ENCODE measurements around the gene SRGAP2. TPM values are rescaled to one million over a fixed set of nuclear protein-coding genes. Genes with fewer than 3 reads are reported as not detected.
"Not testable (repeated sequence)": the region's sequence is repeated elsewhere in the genome, so short reads cannot be mapped to it uniquely, and the experiment has no call there.

SRGAP2 gene
- 102 and 105 TPM in 2 replicates for total RNA-seq

DNA sequence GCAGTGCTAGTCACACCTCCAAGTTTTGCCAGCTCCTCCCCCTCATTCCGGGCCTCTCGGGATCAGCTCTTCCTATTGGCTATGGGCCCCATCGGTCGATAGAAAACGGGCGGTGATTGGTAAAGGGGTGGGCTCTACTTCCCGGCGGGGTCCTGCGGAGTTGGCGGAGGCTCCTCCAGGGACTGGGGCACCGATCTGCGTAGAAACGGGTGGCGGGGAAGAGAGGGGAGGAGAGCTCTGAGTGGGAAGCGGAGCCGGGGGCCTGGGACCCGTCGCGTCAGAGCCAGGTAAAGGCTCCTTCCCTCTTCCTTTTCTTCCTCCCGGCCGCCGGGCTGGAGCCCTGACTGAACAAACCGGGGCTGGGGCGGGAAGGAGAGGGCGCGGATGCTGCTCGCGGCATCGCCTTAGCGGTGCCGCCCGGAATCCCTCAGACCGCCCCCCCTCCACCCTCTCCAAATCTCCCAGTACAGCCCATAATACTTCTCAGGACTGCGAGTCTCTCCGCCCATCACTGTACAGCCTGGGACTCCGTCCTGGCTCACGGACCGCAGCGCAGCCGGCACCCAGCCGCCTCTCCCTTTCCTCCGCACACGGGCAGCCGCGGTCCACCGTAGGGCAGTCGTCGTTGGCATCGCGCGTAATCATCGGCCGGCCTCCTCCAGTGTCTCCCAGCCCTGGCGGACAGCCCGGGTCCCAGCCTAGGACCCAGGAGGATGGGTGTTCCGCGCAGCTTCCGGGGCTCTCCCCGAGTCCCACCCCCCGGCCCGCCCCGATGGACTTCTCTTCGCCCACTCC, at the start of gene SRGAP2:
Gene SRGAP2, plus strand, starts transcription at position 178 of the 795 bp plus-strand sequence. CDS start 2,430 bp downstream, outside the sequence.
- DNase-seq = peak; percentile 90
- H3K4me1 Mint-ChIP-seq; H3K27me3 Mint-ChIP-seq; H3K36me3 Mint-ChIP-seq (ENCODE audit: low read depth); H3K9me3 Mint-ChIP-seq; intact Hi-C loops (cut with micrococcal nuclease): not testable (repeated sequence)
- H3K4me3 Mint-ChIP-seq = peak within 1 kb of the TSS; percentile 83
- peak within 1 kb of the TSS; percentile 82 for H3K27ac Mint-ChIP-seq

GRCh38 chr1:206167350-206168029, 35.9 kb upstream of the SRGAP2 start:
- H3K4me3 Mint-ChIP-seq; H3K27ac Mint-ChIP-seq; H3K9me3 Mint-ChIP-seq; H3K36me3 Mint-ChIP-seq (ENCODE audit: low read depth); H3K27me3 Mint-ChIP-seq; H3K4me1 Mint-ChIP-seq; intact Hi-C loops (cut with micrococcal nuclease): not testable (repeated sequence)
- DNase-seq = peak; percentile 69

GRCh38 chr1:206169794-206170193, 33.5 kb upstream of the SRGAP2 start:
- H3K27ac Mint-ChIP-seq; DNase-seq; H3K4me3 Mint-ChIP-seq; H3K9me3 Mint-ChIP-seq; H3K36me3 Mint-ChIP-seq (ENCODE audit: low read depth); intact Hi-C loops (cut with micrococcal nuclease); H3K27me3 Mint-ChIP-seq; H3K4me1 Mint-ChIP-seq: not testable (repeated sequence)

- H3K4me1 Mint-ChIP-seq; H3K9me3 Mint-ChIP-seq; intact Hi-C loops (cut with micrococcal nuclease); H3K36me3 Mint-ChIP-seq (ENCODE audit: low read depth); H3K27me3 Mint-ChIP-seq; H3K27ac Mint-ChIP-seq; DNase-seq; H3K4me3 Mint-ChIP-seq: not testable (repeated sequence)
These were observed 30.1 kb upstream of the SRGAP2 start for GRCh38 chr1:206173110-206173719.

DNA sequence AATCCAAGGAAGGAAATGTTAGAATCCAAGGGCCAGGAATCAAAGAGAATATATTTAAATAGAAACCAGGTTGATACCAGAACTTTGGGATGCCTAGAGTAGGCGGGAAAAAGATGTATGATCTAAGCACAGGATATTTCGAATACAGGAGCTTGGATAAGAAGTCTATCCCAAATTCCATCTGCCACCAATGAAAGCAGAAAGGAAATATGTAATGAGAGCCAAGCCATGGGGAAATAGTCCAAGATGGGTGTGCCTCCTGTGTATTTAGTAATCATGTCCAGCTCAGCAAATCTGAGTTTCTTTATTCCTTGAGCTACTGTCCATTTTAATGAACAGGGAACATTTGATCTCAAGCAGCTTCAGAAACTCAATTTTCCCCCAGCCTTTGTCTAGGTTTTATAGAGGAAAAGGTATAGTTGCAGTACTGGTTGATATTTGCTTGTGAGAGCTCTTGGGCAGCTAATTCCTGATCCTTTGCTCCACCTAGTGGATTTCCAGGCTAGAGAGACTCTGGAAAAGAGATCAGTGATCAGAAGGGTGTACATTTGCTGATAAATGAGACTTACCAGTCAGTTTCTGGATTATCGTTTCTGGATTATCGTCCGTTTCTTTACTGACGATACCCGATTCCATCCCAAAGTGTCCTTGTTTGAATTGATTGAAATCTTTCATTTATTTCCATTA, 29.0 kb upstream of the SRGAP2 start:
- H3K4me3 Mint-ChIP-seq; H3K36me3 Mint-ChIP-seq (ENCODE audit: low read depth); intact Hi-C loops (cut with micrococcal nuclease): not testable (repeated sequence)

DNA sequence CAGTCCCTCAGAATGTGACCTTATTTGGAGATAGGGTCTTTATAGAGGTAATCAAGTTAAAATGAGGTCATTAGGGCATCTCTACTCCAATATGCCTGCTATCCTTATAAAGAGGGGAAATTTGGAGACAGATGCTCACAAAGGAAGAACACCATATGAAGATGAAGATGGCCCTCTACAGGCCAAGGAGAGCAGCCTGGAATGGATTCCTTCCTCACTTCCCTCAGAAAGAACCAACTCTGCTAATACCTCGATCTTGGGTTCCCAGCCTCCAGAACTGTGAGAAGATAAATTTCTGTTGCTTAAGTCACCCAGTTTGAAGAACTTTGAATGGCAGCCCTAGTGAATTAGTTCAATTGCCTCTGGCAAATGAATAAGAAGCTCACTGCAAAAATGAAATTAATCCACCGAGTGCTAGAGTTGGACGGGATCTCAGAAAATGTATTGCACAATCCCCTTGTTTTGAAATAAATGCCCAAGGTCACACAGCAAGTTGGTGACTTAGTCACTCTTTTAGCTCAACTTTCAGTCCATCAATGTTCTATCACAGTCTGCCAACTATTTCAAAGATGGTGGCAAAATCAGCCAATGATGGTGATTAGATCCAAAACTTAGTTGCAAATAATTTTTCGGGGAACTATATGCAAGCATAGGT, 27.8 kb upstream of the SRGAP2 start:
- H3K4me3 Mint-ChIP-seq; H3K27ac Mint-ChIP-seq; DNase-seq; H3K27me3 Mint-ChIP-seq; H3K36me3 Mint-ChIP-seq (ENCODE audit: low read depth); intact Hi-C loops (cut with micrococcal nuclease); H3K9me3 Mint-ChIP-seq; H3K4me1 Mint-ChIP-seq: not testable (repeated sequence)

More for the DNA sequence above, 29.0 kb upstream of the SRGAP2 start:
- H3K4me1 Mint-ChIP-seq, H3K27me3 Mint-ChIP-seq, H3K27ac Mint-ChIP-seq, DNase-seq, H3K9me3 Mint-ChIP-seq: not testable (repeated sequence)

GRCh38 chr1:206176114-206176502, 27.2 kb upstream of the SRGAP2 start:
- DNase-seq; intact Hi-C loops (cut with micrococcal nuclease); H3K4me3 Mint-ChIP-seq; H3K4me1 Mint-ChIP-seq; H3K27me3 Mint-ChIP-seq; H3K27ac Mint-ChIP-seq; H3K9me3 Mint-ChIP-seq; H3K36me3 Mint-ChIP-seq (ENCODE audit: low read depth): not testable (repeated sequence)

GRCh38 chr1:206178061-206178989, 25.0 kb upstream of the SRGAP2 start:
- H3K36me3 Mint-ChIP-seq (ENCODE audit: low read depth); DNase-seq; H3K4me3 Mint-ChIP-seq; H3K4me1 Mint-ChIP-seq; H3K9me3 Mint-ChIP-seq; H3K27me3 Mint-ChIP-seq; H3K27ac Mint-ChIP-seq; intact Hi-C loops (cut with micrococcal nuclease): not testable (repeated sequence)

- DNase-seq; intact Hi-C loops (cut with micrococcal nuclease); H3K36me3 Mint-ChIP-seq (ENCODE audit: low read depth); H3K4me3 Mint-ChIP-seq; H3K4me1 Mint-ChIP-seq; H3K27me3 Mint-ChIP-seq; H3K27ac Mint-ChIP-seq; H3K9me3 Mint-ChIP-seq: not testable (repeated sequence)
These were observed 23.7 kb upstream of the SRGAP2 start for GRCh38 chr1:206179666-206180065.

- H3K4me1 Mint-ChIP-seq; H3K9me3 Mint-ChIP-seq; H3K4me3 Mint-ChIP-seq; H3K27me3 Mint-ChIP-seq; intact Hi-C loops (cut with micrococcal nuclease); DNase-seq; H3K36me3 Mint-ChIP-seq (ENCODE audit: low read depth): not testable (repeated sequence)
- peak overlapping the region; percentile 60 for H3K27ac Mint-ChIP-seq
These were observed 20.7 kb upstream of the SRGAP2 start for GRCh38 chr1:206182368-206183317.

DNA sequence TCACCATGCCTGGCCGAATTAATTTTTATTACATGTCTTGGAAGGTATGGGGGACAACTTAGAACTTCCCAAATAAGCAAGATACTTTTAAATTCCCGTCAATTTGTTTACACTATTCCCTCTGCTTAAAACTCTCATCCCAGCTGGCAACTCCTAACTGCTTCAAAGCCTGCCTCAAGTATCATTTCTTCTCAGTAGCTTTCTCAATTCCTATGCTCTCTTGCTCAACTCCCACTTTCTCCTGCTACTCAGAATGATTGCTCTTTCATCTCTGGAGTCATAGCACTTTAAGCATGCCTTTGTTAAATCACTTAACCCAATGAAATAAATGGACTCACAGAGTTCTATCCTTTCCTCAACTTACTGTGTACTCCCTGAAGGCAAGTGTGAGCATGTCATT, 19.6 kb upstream of the SRGAP2 start:
- H3K9me3 Mint-ChIP-seq; H3K27me3 Mint-ChIP-seq; intact Hi-C loops (cut with micrococcal nuclease); H3K4me1 Mint-ChIP-seq; H3K4me3 Mint-ChIP-seq; H3K36me3 Mint-ChIP-seq (ENCODE audit: low read depth); H3K27ac Mint-ChIP-seq; DNase-seq: not testable (repeated sequence)

DNA sequence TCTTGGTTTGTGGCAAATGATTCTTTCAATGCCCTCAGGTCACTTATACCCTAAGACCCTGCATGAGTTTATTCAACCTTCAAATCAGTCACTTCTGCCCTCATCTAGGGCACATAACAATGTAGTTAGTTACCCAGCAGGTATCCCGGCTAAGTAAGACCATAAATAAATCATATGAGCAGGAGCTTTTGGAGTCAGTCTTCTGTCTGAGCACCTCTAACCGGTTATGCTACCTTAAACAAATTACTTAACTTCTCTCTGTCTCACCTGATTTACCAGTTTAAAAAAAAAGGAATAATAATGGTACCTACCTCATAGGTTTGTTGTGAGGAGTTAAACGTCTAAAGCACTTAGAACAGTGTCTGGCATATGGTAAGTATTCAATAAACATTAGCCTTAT, 17.6 kb upstream of the SRGAP2 start:
- DNase-seq, H3K27me3 Mint-ChIP-seq: not testable (repeated sequence)

More for the DNA sequence above, 17.6 kb upstream of the SRGAP2 start:
- H3K27ac Mint-ChIP-seq; H3K9me3 Mint-ChIP-seq; H3K36me3 Mint-ChIP-seq (ENCODE audit: low read depth); intact Hi-C loops (cut with micrococcal nuclease); H3K4me1 Mint-ChIP-seq; H3K4me3 Mint-ChIP-seq: not testable (repeated sequence)

Measured in activated CD4-positive, alpha-beta T cell treated with anti-CD3 and anti-CD28 coated beads, Interleukin-2, amount 10 ng/mL, durations not matched to agents 24 days and 14 days (primary cell).